Hepatocyte (in vitro differentiated cells): ENCODE measurements around the gene CETP.

ENCODE experiments used
- CTCF ChIP-seq: fragments of 200-600 bp; sonication (generic); IDR thresholded peaks from 2 replicates; pipeline ENCODE4 v1.5.1; 2016; ENCODE audit warnings: antibody characterized with exemption, mild to moderate bottlenecking; ENCODE audit not compliant: poor library complexity
- EZH2 ChIP-seq: fragments of 200-600 bp; sonication (generic); IDR thresholded peaks from 2 replicates; pipeline ENCODE4 v1.6.1; 2016; ENCODE audit warnings: antibody characterized with exemption, mild to moderate bottlenecking, borderline replicate concordance
- EZH2phosphoT487 ChIP-seq: fragments of 200-600 bp; sonication (generic); IDR thresholded peaks from one replicate; pipeline ENCODE4 v1.6.1; 2018; ENCODE audit warnings: antibody characterized with exemption, mild to moderate bottlenecking, low read depth, moderate library complexity; ENCODE audit not compliant: unreplicated experiment, severe bottlenecking

- TF ChIP-seq CTCF (no peak), EZH2 (no peak), EZH2phosphoT487 (no peak)
Measured at GRCh38 chr16:56977823-56978430, 16.2 kb downstream of the CETP start.
